HG02759 (cell line): ENCODE measurements around the gene PPP1R7.
A peak's percentile ranks its signal among the peaks of the same experiment; 100 is the strongest.

Experiments
- ATAC-seq: cut with Tn5 transposase; IDR thresholded peaks from one replicate; pipeline ENCODE4 v1.9.1; 2021; ENCODE audit warnings: mild to moderate bottlenecking, moderate library complexity; ENCODE audit not compliant: unreplicated experiment

Gene PPP1R7

DNA sequence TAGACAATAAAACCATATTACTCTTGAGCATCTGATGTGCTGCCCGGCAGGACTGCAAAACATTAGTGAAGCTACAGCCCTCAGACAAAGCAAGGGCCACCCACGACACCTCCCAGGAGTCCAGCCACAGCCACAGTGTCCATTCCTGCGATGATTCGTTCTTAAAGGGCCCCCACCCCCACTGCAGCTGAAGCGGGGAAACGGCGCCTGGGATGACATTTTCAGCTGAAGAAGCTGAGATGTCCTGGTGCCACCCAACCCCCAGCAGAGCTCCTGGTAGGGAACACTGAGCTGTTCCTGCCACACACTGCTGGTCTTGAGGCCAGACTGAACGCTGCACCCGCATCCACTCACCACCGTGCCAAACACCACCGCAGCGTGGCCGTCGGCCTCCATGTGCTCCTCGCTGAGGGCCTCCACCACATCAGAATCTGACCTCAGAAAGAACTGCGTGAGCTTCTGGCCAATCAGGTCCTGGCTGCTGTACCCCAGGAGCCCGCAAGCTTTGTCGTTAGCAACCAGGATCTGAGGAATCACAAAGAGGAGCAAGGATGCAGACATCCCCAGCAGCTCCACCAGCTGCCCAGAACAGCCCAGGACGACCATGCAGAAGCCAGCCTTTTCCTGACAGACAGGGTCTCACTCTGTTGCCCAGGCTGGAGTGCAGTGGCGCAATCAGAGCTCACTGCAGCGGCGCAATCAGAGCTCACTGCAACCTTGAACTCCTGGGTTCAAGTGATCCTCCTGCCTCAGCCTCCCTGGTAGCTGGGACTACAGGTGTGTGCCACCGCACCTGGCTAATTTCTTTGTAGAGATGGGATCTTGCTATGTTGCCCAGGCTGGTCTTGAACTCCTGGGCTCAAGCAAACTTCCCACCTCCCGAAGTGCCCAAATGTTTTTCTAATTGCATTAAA, 10.5 kb upstream of the PPP1R7 start:
- no peak for ATAC-seq

DNA sequence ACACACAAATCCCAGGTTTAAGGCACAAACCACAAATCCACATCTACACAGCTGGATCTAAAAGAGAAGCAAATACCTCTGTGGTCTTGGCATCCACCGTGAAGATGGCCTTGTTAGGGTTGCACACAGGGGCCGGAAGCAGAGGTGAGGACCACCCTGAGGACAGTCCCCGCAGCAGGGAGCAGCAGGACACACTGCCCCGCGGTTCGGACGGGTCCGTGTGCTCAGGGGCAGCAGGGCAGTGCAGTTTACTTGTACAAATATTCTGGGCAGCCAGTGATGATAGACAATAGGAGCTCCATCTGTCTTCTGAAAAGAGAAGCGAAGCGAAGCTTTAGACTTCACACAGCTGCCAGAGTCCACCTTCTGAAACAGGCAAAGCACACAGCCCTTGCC, 9.8 kb upstream of the PPP1R7 start:
- ATAC-seq: no peak

DNA sequence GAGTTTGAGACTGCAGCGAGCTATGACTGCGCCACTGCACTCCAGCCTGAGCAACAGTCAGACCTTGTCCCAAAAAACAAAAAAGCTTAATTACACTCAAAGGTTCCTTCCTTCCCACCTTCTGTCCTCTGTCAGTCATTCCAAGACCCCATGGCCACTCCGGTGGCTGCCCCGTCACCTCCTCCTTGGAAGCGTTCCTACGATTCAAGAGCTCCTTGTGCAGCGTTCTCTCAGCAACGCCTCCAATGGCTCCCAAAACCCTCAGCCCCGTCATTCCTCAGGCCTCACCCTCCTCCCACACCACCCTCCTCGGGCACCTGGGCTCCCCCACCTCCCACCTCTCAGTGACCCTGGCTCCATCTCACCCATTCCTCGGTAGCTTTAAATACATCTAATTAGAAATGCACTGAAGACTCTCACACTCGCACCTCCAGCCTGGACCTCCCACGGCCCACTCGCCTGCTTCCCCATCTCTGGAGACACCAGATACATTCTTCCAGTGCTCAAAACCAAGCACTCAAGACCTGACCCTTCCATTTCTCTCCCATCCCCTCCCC, 9.0 kb upstream of the PPP1R7 start:
- ATAC-seq: no peak

DNA sequence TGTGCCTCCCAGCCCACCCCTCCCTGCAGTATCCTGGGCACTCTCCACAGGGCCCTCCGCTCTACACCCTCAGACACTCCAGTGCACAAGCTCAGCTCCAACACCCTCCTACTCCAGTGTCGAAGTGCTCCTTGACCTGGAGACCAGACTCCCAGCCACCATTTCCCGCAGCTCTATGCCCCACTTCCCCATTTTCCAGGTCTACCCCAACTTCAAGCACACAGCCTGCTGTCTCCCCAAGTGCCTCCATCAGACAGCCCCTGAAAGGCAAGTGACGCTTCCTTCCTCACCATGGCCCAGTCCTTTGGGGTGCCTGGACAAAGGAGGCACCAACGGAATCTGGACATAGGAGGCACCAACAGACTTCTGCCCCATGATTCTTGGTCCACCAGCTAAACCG, 8.2 kb upstream of the PPP1R7 start:
- no peak for ATAC-seq

DNA sequence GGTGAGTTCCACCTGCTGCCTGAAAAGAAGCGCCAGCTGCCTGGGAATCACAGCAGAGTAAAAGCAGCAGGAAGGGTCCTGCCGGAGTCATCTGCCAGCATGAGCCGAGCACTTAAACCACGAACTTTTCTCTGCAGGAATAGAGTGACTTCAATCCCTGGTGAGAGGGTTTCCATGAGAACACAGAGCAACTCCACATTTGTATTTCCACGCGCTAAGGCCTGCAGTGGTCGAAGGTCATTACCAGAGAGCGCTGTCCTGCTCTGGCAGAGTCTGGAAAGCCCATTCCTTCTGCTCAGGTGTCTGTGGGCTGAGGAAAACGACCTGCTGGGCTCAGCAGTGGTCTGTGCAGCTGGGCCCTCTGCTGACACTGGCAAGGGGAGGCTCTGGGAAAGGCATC, 7.7 kb upstream of the PPP1R7 start:
- ATAC-seq: no peak

DNA sequence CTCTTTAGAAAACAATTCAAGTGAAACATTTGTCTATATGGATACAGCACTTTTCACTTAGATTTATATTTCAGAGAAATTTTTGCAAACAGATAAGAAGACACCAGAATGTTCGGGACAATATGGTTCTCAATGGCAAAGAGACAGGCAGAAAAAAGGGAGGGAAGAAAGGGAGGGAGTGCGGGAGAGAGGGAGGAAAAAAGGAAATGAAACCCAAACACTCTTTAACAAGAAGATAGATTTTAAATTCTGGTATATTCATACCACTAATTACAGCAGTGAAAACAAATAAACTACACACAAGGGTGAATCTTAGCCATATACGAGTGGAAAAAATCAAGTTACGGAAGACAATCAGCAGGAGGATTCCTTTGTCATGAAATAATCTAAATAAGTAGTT, 4.0 kb upstream of the PPP1R7 start:
- ATAC-seq: no peak

DNA sequence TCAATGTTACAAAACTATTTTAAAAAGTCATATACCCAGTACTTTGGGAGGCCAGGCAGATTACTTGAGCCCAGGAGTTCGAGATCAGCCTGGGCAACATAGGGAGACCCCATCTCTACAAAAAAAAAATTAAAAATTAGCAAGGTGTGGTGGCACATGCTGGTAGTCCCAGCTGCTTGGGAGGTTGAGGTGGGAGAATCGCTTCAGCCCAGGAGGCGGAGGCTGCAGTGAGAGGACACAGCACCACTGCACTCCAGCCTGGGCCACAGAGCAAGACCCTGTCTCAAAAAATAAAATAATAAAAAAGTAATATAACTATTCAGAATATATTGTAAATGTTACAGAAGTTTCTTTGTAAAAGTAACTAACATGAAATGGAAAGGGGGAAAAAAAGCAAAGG, 2.9 kb upstream of the PPP1R7 start:
- no peak for ATAC-seq

DNA sequence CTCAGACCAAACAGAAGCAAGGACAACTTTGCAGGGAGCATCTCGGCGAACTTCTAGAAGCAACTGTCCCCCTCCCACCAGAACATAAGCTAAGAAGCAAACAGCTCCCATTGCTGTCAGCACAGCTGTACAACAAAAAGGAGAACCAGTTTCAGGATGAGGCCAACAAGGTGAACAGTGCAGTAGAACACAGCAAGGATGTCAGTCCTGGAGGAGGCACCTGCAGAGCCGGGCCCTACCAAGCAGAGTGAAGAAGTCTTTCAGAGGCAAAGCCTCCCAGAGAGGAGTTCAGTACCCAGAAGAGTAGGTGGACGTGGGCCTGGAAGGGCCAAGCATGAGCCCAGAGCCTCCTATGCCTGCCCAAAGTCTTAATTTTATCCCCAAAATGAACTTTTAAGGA, 2.0 kb upstream of the PPP1R7 start:
- ATAC-seq: no peak

DNA sequence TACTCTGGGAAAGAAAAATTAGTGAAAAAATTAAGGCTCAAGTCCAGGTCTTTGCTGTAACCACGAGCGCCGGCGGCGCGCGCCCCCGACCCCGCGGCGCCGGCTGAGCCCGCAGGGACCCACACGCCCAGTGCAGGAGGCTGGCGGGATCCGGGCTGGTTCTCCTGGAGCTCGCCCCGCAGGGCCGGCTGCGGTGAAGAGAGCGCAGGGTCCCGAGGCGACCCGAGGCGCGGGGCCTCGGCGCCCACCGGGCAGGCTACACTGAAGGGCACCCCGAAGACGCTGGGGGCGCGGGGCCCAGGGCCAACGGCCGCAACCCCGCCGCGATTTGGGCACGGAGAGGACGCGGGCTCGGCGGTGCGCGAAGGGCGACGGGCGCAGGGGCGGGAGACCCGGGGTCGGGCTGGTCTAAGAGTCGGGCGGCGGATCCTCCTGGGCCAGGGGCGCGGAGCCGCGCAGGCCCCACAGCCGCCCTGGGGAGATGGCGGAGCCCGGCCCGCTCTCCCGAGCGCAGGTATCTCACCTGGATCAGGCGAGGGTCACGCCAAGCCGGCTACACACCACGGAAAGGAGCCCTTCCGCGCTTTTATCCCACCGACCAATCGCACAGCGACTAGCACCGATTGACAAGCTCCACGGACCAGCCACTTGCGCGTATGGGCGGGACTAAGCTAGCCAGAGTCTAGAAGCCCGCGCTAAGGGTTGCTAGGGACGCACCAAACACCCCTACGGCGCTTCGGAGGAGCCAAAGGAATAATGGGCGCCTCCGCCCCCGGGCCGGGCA, 1.2 kb upstream of the PPP1R7 start, which contains the start of gene PASK:
Gene PASK, minus strand, starts transcription at position 582 of the 784 bp plus-strand sequence. CDS start 6,440 bp downstream, outside the sequence.
- ATAC-seq: peak; percentile 77

DNA sequence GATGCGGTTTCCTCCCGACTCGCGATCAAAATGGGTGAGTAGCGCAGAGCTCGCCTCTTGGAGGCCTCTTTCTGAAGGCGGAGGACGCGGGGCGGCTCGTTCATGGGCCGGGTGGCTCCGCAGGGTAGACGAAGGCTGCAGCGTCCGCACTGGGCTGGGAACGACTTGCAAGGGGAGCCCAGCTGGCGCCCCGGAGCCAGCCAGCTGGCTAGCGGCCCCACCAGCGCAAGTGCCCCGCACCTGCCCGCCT, 667 bp upstream of the PPP1R7 start:
- ATAC-seq: peak; percentile 10

DNA sequence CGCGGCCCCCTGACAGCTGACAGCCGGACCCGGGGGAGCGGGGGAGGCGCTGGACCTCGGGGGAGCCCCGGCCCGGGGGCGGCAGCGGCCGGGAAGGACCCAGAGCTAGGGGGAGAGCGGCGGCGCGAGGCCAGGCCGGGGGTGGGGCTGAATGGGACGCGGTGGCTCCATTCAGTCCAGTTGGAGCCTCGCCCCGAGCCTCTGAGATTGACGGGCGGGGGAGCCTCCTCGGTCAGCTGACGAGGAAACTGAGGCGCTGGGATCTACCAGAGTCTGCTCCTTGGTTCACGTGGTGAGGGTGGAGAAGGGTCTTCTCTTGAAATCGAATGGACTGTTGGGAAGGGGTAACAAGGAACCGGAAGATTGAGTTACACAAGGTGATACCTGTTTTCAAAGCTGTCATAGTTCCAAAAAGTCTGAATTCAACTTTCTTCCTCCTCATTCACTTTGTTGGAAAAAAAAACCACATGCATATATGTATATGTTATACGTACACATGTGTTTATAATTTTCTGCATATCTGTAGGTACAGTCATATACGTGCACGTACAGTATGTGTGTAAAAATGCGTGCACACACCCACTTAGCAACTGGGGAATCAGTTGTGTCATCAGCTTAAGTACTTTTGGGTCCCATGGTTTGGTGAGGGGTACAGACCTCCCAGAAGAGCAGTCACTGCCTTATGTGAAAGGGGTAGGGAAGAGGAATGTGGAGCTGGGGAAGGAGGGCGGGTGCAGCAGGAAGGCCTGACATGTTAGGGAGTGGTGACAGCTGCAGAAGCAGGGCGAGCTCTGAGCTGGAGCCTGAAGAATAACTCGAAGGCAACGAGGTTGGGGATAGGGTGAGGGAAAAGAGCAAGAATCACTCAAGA, 628 bp downstream of the PPP1R7 start:
- ATAC-seq: no peak

DNA sequence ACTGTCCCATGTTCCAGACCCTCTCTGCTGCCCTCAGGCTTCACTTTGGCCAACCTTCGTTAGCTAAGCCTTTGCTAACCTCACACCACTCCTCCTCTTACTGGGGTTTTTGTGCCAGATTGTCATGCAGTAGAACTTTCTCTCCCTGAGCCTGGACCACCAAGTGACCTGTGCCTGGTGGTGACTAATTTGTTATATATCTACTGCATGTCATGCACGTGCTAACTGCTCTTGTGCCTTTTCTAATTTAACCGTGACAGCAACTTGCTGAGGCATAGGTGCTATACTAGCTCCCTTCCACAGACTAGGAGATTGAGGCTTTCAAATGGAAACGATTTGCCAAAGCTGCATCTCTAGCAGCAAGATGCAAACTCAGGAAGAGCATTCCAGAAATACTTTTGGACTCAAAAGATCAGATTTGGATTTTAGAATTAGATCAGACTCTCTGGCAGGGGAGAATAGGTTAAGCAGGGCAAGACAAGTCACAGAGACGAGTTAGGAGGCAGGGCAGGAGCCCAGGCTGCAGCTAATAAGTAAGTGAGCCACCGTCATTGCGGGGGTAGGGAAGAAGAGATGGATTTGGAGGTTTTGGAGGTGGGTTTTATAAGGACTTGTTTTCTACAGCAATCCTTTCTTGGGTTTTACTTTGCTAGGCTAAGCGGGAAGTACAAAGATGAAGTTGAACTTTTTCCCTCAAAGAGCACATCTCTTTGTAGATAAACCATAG, 1.8 kb downstream of the PPP1R7 start:
- no peak for ATAC-seq

DNA sequence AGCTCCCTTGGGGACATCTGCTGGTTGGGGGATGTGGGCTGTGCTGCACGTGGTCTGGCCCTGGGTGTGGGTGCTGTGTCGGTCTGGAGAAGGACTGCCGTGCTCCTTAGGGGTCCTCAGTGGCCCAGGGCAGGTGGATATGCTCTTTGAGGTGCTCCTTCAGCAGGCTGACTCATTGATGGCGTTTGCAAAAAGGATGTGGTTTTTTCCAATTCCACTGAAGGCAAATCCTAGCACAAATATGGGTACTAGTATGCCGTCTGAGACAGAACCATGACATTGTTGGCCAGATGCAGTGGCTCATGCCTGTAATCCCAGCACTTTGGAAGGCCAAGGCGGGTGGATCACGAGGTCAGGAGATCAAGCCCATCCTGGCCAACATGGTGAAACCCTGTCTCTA, 3.3 kb downstream of the PPP1R7 start:
- no peak for ATAC-seq

DNA sequence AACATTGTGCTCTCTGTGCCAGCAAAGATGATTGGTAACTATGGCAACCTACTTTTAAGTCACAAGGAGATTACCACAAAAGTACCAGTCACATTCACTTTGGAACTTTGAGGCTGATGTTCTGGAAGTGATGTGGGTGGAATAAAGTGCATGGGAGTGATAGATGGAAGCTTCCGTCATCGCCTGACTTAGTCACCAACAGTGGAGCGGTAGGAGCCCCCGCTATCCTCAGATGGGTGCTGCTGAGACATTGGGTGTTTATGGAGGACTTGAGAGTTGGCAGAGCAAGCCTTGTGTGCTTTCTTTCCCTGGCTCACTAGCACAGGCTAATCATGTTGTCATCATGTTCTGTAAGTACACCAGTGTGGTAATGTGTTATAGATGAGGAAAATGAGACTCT, 4.6 kb downstream of the PPP1R7 start:
- ATAC-seq: no peak

DNA sequence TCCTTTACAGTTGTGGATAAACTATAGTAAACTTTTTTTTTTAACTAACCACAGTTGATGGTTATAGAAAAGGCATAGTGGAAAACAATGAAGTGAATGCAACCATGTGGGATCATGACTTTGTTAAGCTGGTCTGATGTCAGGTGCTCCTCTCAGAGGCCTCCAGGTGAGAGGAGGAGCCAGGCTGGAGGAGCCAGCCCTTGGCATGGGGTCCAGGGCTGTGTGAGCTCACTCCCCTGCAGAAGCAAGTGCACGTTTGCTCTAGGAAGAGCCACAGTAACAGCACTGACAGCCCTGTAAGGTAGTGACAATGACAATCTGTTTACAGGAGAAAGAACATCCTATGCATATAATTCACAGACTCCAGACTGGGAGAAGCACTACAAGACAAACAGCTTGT, 5.7 kb downstream of the PPP1R7 start:
- ATAC-seq: no peak

DNA sequence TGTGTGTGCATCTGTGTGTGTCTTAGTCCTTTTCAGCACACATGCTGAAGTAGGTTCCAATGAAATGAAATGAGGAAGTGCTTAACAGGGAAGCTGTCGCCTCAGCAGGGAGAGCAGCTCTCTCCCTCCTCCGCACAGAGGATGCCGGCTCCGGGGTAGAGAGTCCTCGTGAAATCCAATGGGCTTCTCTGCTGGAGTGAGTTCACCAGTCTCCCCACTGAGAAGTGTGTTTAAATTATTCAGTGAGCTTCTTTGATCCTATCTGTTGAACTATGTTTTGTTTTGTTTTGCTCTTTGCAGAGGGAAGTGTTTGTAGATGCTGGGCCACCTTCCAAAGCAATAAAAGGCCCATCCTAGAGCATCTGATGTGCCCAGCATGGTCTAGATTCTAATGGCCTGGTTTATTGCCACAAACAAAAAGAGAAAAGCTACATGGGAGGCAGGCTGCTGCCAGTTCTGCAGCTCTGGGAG, 6.7 kb downstream of the PPP1R7 start:
- ATAC-seq: no peak

DNA sequence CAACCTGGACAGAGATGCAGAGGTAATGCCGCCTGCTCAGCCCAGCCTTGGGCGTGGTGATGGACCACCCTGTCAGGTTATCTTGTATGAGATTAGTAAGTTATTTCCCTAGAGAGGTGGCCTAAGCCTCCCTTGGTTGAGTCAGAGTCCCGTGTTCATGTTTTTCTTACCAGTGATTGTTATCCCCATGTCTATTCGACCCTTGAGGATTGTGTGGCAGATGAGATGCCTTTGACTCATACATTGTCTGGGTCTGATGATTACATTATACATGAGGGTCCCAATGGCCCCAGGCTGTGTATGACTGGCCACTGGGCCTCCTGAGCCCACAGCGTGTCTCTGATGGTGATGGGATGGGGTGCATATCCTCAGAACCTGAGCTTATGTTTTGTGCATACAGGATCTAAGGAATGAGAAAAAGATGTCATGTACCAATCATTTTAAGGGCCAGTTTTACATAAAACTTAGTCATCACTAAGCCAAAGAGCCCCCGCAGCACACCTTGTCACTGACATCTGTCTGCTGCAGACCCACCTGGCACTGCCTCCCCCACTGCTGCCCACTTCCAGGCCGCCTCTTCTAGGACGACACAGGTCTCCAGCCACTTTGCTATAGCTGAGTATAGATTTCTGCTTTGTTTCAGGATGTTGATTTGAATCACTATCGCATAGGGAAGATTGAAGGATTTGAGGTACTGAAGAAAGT, 7.7 kb downstream of the PPP1R7 start:
- ATAC-seq: no peak

DNA sequence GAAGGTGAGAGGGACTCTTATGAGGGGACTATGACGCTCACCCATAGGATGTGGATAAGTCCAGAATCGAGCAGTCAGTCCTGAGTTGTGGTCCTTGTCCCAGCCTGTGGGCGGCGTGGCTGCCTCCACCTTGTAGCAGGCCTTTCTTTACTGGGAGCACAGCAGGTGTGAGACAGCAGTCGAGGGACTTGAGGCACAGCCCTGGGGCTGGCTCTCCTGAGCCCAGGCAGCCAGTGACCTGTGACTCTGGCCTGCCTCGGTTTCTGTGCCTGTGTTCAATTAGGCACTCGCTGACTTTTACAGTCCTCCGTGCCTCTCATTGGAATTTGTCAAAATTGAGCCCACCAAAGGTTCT, 8.3 kb downstream of the PPP1R7 start:
- ATAC-seq: no peak

DNA sequence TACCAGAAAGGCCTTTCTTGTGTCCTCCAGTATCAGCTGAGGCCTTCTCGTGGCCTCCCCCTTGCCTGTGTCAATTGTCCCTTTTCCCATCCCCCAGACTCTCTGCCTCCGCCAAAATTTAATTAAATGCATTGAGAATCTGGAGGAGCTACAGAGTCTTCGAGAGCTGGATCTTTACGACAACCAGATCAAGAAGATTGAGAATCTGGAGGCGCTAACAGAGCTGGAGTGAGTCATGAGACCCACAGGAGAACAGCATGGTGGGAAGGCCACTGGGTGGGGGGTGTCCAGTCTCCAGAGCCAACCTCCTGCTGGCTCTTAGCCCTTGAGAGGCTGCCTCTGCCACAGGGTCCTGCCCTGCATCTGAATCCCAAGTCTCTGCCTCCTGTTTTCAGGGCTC, 8.8 kb downstream of the PPP1R7 start:
- ATAC-seq: no peak

DNA sequence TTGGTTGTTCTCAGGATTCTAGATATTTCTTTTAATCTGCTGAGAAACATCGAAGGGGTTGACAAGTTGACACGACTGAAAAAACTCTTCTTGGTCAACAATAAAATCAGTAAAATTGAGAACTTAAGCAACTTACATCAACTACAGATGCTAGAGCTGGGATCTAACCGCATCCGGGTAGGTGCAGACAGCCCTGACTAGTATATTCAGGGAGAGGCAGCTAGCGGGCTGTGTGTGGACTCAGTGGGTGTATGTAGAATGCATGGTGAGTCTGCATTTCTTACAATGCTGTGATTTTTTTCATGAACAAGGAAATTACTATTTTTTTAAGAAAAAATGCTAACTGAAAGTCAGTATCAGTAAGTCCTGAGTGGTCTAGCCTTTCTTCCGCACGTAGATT, 10.1 kb downstream of the PPP1R7 start:
- ATAC-seq: no peak
